HepG2 (cell line): Measurements from ENCODE around the gene RUNX2. TPM values are rescaled to one million over a fixed set of nuclear protein-coding genes. Genes with fewer than 3 reads are reported as not detected.

Source experiments
- ATAC-seq: fragments of 200-7000 bp; cut with Tn5 transposase; 3 replicates; pipeline ENCODE4 v1.9.1; 2020; ENCODE audit warnings: mild to moderate bottlenecking, moderate library complexity
- BruUV-seq: library from RNA; stranded (reverse); fragments of 400-500 nt; replicated peaks from 2 replicates; lab custom pipeline; 2021; lab: Mats Ljungman, UMichigan
- CTCF ChIA-PET: fragments of 300-600 bp; formaldehyde crosslinking; extraction: SDS; loops from one replicate; lab custom pipeline; 2021; ENCODE audit warnings: low total read pairs, inconsistent platforms, low intra/inter-chr PET ratio; lab: Yijun Ruan, JAX
- POLR2A ChIA-PET: fragments of 350-600 bp; sonication (Branson Sonifier 250); formaldehyde crosslinking; loops from one replicate; lab custom pipeline; 2020; ENCODE audit warnings: antibody characterized with exemption, inconsistent platforms; lab: Yijun Ruan, JAX
- DNase-seq: peaks from one replicate; pipeline ENCODE4 v3.0.0-alpha.2; 2015; ENCODE audit warnings: low spot score
- FAIRE-seq: peaks from 3 replicates; lab custom pipeline; 2011; peaks lifted over from hg19 to GRCh38; lab: Jason Lieb, UNC
- H2AFZ ChIP-seq: one replicate; pipeline ENCODE4 v1.6.1; 2011; ENCODE audit warnings: low read length, inconsistent platforms
- H3K27ac ChIP-seq: fragments of 300-600 bp; 3 replicates; pipeline ENCODE4 v1.8.0; 2011; ENCODE audit warnings: mixed run types, mild to moderate bottlenecking, mixed read lengths, low read length, inconsistent platforms; ENCODE audit not compliant: insufficient read depth; ENCODE audit errors: extremely low read length
- H3K27me3 ChIP-seq, 2 experiments: fragments of 200-600 bp in 1 of 2; 2 replicates in 1 of 2; 3 replicates in 1 of 2; pipeline versions ENCODE4 v1.6.0 to v1.8.0; 2011; ENCODE audit warnings: low read length in 2 of 2, mild to moderate bottlenecking in 2 of 2, moderate library complexity in 2 of 2, inconsistent platforms in 1 of 2; ENCODE audit not compliant: insufficient read depth in 2 of 2, control insufficient read depth in 1 of 2
- H3K36me3 ChIP-seq, 2 experiments: fragments of 200-600 bp in 1 of 2; replicated peaks in 1 of 2; 2 replicates in 1 of 2; 3 replicates in 1 of 2; pipeline versions ENCODE4 v1.5.1 to v1.8.0; 2011; ENCODE audit warnings: low read length in 2 of 2, inconsistent platforms in 1 of 2; ENCODE audit not compliant: insufficient read depth in 2 of 2, control insufficient read depth in 1 of 2
- H3K4me1 ChIP-seq: 2 replicates; pipeline ENCODE4 v1.5.1; 2012; ENCODE audit warnings: low read length, inconsistent platforms; ENCODE audit not compliant: insufficient read depth
- H3K4me2 ChIP-seq: 2 replicates; pipeline ENCODE4 v1.6.0; 2011; ENCODE audit warnings: low read depth, low read length, inconsistent platforms
- H3K4me3 ChIP-seq, 3 experiments: fragments of 200-600 bp in 1 of 3; sonication (generic), shearing (Covaris generic) in 1 of 3; replicated peaks in 1 of 3; 2 replicates each; pipeline ENCODE4 v1.5.1; 2011 to 2016; ENCODE audit warnings: low read length in 3 of 3, inconsistent platforms in 2 of 3, low read depth in 2 of 3, mild to moderate bottlenecking in 2 of 3, control low read depth in 1 of 3, mixed read lengths in 1 of 3; ENCODE audit not compliant: insufficient read depth in 1 of 3
- H3K79me2 ChIP-seq: one replicate; pipeline ENCODE4 v1.6.1; 2011; ENCODE audit warnings: low read length, inconsistent platforms; ENCODE audit not compliant: insufficient read depth
- H3K9ac ChIP-seq: 2 replicates; pipeline ENCODE4 v1.6.0; 2011; ENCODE audit warnings: mild to moderate bottlenecking, low read depth, low read length, inconsistent platforms; ENCODE audit not compliant: insufficient read depth
- H3K9me3 ChIP-seq: 2 replicates; pipeline ENCODE4 v1.5.1; 2012; ENCODE audit warnings: mild to moderate bottlenecking, low read length
- H4K20me1 ChIP-seq: 2 replicates; pipeline ENCODE4 v1.6.0; 2011; ENCODE audit warnings: inconsistent platforms, mild to moderate bottlenecking, low read length, moderate library complexity; ENCODE audit not compliant: insufficient read depth
- ATF7 ChIP-seq, 2 experiments: fragments of 450-650 bp in 1 of 2; sonication (generic) in 1 of 2; formaldehyde crosslinking in 1 of 2; IDR thresholded peaks; 2 replicates each; pipeline versions ENCODE4 v1.4.0 to v1.6.1; 2016 to 2020; ENCODE audit warnings: antibody characterized with exemption in 1 of 2, mild to moderate bottlenecking in 1 of 2, missing genetic modification reagents in 1 of 2
- CREB1 ChIP-seq, 2 experiments: fragments of 450-650 bp in 1 of 2; IDR thresholded peaks; 2 replicates each; pipeline ENCODE4 v1.6.1; 2016 to 2017; ENCODE audit warnings: control low read depth in 1 of 2, mild to moderate bottlenecking in 1 of 2, missing compliant biosample characterization in 1 of 2, missing genetic modification characterization in 1 of 2
- KAT2B ChIP-seq: fragments of 150-350 bp; IDR thresholded peaks from 2 replicates; pipeline ENCODE4 v1.6.1; 2014; ENCODE audit warnings: low read depth, low read length, borderline replicate concordance
- POLR2AphosphoS5 ChIP-seq: IDR thresholded peaks from 2 replicates; pipeline ENCODE4 v1.6.1; 2012; ENCODE audit warnings: low read depth, low read length
- TBX3 ChIP-seq: fragments of 450-650 bp; IDR thresholded peaks from 2 replicates; pipeline ENCODE4 v1.6.1; 2017; ENCODE audit warnings: antibody characterized with exemption, mild to moderate bottlenecking, inconsistent platforms, borderline replicate concordance
- ZNF235 ChIP-seq: sonication (generic); formaldehyde crosslinking; IDR thresholded peaks from 2 replicates; pipeline ENCODE4 v1.8.1; 2023; ENCODE audit warnings: mild to moderate bottlenecking, missing genetic modification reagents, borderline replicate concordance
- ZNF510 ChIP-seq: sonication (generic); formaldehyde crosslinking; IDR thresholded peaks from 2 replicates; pipeline ENCODE4 v1.4.0; 2020; ENCODE audit warnings: low read depth, mild to moderate bottlenecking, missing genetic modification reagents
- ZNF749 ChIP-seq: sonication (generic); formaldehyde crosslinking; IDR thresholded peaks from 2 replicates; pipeline ENCODE4 v1.8.0; 2022; ENCODE audit warnings: mild to moderate bottlenecking, missing genetic modification reagents, moderate library complexity, borderline replicate concordance
- ZNF768 ChIP-seq: sonication (generic); formaldehyde crosslinking; IDR thresholded peaks from 2 replicates; pipeline ENCODE4 v1.4.0; 2020; ENCODE audit warnings: missing genetic modification reagents
- ZNF777 ChIP-seq: sonication (generic); formaldehyde crosslinking; IDR thresholded peaks from 2 replicates; pipeline ENCODE4 v1.4.0; 2020; ENCODE audit warnings: missing genetic modification reagents
- ZNF850 ChIP-seq: sonication (generic); formaldehyde crosslinking; conservative IDR thresholded peaks from 2 replicates; pipeline ENCODE4 v1.9.0; 2021; ENCODE audit warnings: mild to moderate bottlenecking, missing genetic modification reagents
- WGBS: methylation state at CpG from one replicate; pipeline ENCODE4 v1.1.6; 2017; ENCODE audit warnings: low lambda C conversion rate; 5-methylcytosine and 5-hydroxymethylcytosine counted together
- in situ Hi-C: cut with HindIII; loops from 2 replicates; pipeline ENCODE4 v1.10.0; 2017; ENCODE audit warnings: low pct_unique_long_range_greater_than_20kb; ENCODE audit not compliant: extremely low pct_ligation_motif_present
- intact Hi-C: fragments of 100-400 bp; cut with micrococcal nuclease; formaldehyde crosslinking; loops from one replicate; pipeline ENCODE4 v1.10.0; 2022; ENCODE audit not compliant: unreplicated experiment
- polyA plus RNA-seq, 8 experiments: library from polyadenylated mRNA; depleted of rRNA in 3 of 8; stranded (reverse) in 7 of 8; unstranded in 1 of 8; fragments of >200 nt; fragmentation: Illumina TruSeq in 4 of 8; extraction: Trizol in 4 of 8; gene quantifications; 2 replicates each; pipeline versions ENCODE4 v1.2.1 to v1.2.3, GENCODE V29; 2011 to 2016; ENCODE audit warnings: low read depth in 4 of 8, missing spikeins in 1 of 8, mixed read lengths in 1 of 8; ENCODE audit not compliant: insufficient read depth in 1 of 8
- total RNA-seq, 5 experiments: library from RNA; depleted of rRNA; stranded (reverse); fragments of >200 nt; fragmentation: Illumina TruSeq; extraction: Trizol; gene quantifications; 2 replicates each; pipeline ENCODE4 v1.2.3, GENCODE V29; 2016; ENCODE audit warnings: low read depth in 1 of 5
- TF ChIP-seq, protein P1 (sequence below): sonication (generic); formaldehyde crosslinking; IDR thresholded peaks from 2 replicates; pipeline ENCODE4 v1.4.0; 2020; ENCODE audit warnings: missing genetic modification reagents
- TF ChIP-seq, protein P2 (sequence below): sonication (generic); formaldehyde crosslinking; IDR thresholded peaks from 2 replicates; pipeline ENCODE4 v1.5.1; 2020; ENCODE audit warnings: mild to moderate bottlenecking, missing genetic modification reagents, borderline replicate concordance
- TF ChIP-seq, protein P3 (sequence below): sonication (generic); formaldehyde crosslinking; IDR thresholded peaks from 2 replicates; pipeline ENCODE4 v1.4.0; 2020; ENCODE audit warnings: mild to moderate bottlenecking, missing genetic modification reagents

Gene RUNX2
- total and polyA plus RNA-seq, 2 of the 13 experiments (the other 11 are each of a cell fraction or from before 2014, with no cell fraction given) = not detected

DNA sequence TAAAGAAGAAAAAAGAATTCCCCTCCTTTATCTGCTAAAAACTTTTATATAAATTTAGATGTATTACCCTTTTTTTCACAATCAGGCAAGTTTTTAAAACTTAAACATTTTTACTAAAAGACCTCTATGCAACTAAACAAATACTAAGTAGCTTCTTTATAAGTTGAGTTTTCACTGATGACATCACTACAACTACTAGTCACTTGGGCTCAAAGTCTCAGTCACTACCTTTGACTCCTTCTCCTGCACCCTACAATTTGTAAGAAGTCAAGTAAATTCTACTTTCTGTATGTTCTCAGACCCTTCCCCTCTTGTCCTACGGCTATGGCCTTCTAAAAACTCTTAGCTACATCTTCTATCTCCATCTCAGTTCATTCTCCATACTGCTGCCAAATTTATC, 38.4 kb downstream of the RUNX2 start:
- no peak for FAIRE-seq
- H3K27me3 ChIP-seq = no peaks in the 10 kb centered on the region
- no TSS peak for BruUV-seq
- peaks cover 6% of the 10 kb centered on the region for H3K79me2 ChIP-seq
- H3K4me2 ChIP-seq = no peak overlapping the region
- CTCF ChIA-PET = no interaction called here
- ATAC-seq = no peak
- POLR2A ChIA-PET = interaction anchor here (0.9 kb wide), 1 partner anchor 11 kb away, joined by 12 read pairs; the partner anchor contains the start of gene SUPT3H
- TF ChIP-seq, protein P1, sequence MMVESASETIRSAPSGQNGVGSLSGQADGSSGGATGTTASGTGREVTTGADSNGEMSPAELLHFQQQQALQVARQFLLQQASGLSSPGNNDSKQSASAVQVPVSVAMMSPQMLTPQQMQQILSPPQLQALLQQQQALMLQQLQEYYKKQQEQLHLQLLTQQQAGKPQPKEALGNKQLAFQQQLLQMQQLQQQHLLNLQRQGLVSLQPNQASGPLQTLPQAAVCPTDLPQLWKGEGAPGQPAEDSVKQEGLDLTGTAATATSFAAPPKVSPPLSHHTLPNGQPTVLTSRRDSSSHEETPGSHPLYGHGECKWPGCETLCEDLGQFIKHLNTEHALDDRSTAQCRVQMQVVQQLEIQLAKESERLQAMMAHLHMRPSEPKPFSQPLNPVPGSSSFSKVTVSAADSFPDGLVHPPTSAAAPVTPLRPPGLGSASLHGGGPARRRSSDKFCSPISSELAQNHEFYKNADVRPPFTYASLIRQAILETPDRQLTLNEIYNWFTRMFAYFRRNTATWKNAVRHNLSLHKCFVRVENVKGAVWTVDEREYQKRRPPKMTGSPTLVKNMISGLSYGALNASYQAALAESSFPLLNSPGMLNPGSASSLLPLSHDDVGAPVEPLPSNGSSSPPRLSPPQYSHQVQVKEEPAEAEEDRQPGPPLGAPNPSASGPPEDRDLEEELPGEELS (CRISPR knock-in tag) = no peak
- TF ChIP-seq ATF7 (IDR thresholded peaks at IDR 0.05) = 0 out of 2 replicates have a peak, but pooled peaks have one; percentile 44
- TF ChIP-seq ATF7 (CRISPR knock-in tag; IDR thresholded peaks at IDR 0.05) = no peak
- TF ChIP-seq TBX3 = no peak
- TF ChIP-seq CREB1 (IDR thresholded peaks at IDR 0.05) = peak; percentile 61; the same call in 1 of the 2 replicates
- no peak for TF ChIP-seq CREB1 (CRISPR knock-in tag; IDR thresholded peaks at IDR 0.05)
- no peak for TF ChIP-seq KAT2B
- no peaks in the 10 kb centered on the region for H3K9me3 ChIP-seq
- in situ Hi-C loops (no loop called here), intact Hi-C loops (no loop called here)
- no peak for DNase-seq
- WGBS = 96% methylated on average over 1 of the region's 1 CpG
- H3K4me3 ChIP-seq = no peak overlapping the region
- H3K36me3 ChIP-seq = peaks cover 0 to 5% of the 10 kb centered on the region in 2 experiments; a peak in 1 of 5 replicates
- H3K4me1 ChIP-seq = peaks cover 16% of the 10 kb centered on the region
- no peak overlapping the region for H2AFZ ChIP-seq
- no peak overlapping the region for H3K27ac ChIP-seq
- H3K9ac ChIP-seq = no peak overlapping the region
- no peaks in the 10 kb centered on the region for H4K20me1 ChIP-seq

DNA sequence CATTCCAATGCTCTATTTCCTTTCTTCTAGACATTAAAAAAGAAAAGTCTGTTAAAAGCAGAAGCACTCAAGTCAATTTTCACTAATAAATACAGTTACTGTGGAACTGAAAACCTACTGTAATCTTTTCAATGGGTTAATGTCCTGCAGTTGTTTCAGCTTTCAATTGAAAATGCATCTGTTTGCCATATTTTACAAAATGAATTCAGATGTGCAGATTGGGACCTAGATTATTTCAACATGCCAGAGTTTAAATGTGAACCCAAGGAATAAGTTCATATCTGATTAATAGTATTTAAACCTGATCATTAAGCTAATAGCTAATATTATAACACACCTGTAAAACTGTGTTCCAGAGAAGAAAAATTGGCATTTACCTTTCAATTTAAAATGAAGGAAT, 39.9 kb downstream of the RUNX2 start:
- DNase-seq = no peak
- H3K9me3 ChIP-seq = no peaks in the 10 kb centered on the region
- FAIRE-seq = no peak
- no peaks in the 10 kb centered on the region for H3K27me3 ChIP-seq
- H3K27ac ChIP-seq = no peak overlapping the region
- no peaks in the 10 kb centered on the region for H3K36me3 ChIP-seq
- no peaks in the 10 kb centered on the region for H4K20me1 ChIP-seq
- ATAC-seq = no peak
- ChIA-PET CTCF (no interaction called here), POLR2A (no interaction called here)
- in situ Hi-C loops = no loop called here
- H3K4me1 ChIP-seq = peaks cover 23% of the 10 kb centered on the region
- no peak overlapping the region for H3K9ac ChIP-seq
- no peak overlapping the region for H3K4me3 ChIP-seq
- peaks cover 14% of the 10 kb centered on the region for H3K79me2 ChIP-seq
- no peak overlapping the region for H2AFZ ChIP-seq
- intact Hi-C loops = no loop called here
- no TSS peak for BruUV-seq
- H3K4me2 ChIP-seq = no peak overlapping the region
- TF ChIP-seq ZNF235 (CRISPR knock-in tag) (no peak), POLR2AphosphoS5 (no peak), ZNF777 (CRISPR knock-in tag) (no peak), ZNF768 (CRISPR knock-in tag) (no peak), ZNF850 (no peak), ZNF510 (CRISPR knock-in tag) (no peak), ZNF749 (CRISPR knock-in tag) (no peak)
- TF ChIP-seq, protein P2, sequence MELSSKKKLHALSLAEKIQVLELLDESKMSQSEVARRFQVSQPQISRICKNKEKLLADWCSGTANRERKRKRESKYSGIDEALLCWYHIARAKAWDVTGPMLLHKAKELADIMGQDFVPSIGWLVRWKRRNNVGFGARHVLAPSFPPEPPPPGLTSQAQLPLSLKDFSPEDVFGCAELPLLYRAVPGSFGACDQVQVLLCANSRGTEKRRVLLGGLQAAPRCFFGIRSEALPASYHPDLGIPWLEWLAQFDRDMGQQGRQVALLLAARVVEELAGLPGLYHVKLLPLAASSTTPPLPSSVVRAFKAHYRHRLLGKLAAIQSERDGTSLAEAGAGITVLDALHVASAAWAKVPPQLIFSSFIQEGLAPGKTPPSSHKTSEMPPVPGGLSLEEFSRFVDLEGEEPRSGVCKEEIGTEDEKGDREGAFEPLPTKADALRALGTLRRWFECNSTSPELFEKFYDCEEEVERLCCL (CRISPR knock-in tag) = no peak
- TF ChIP-seq, protein P3, sequence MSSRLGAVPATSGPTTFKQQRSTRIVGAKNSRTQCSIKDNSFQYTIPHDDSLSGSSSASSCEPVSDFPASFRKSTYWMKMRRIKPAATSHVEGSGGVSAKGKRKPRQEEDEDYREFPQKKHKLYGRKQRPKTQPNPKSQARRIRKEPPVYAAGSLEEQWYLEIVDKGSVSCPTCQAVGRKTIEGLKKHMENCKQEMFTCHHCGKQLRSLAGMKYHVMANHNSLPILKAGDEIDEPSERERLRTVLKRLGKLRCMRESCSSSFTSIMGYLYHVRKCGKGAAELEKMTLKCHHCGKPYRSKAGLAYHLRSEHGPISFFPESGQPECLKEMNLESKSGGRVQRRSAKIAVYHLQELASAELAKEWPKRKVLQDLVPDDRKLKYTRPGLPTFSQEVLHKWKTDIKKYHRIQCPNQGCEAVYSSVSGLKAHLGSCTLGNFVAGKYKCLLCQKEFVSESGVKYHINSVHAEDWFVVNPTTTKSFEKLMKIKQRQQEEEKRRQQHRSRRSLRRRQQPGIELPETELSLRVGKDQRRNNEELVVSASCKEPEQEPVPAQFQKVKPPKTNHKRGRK (CRISPR knock-in tag) = no peak
